ENCODE results near the gene CORIN. TPM values are rescaled to one million over a fixed set of nuclear protein-coding genes. Genes with fewer than 3 reads are reported as not detected.

Gene CORIN
- total and polyA plus RNA-seq, 2 of the 13 experiments (the other 11 are each of a cell fraction or from before 2014, with no cell fraction given): 0.84 to 1.2 TPM

GRCh38 chr4:47704693-47705325 is 133.1 kb downstream of the CORIN start (continued):
- no peak for TF ChIP-seq ZNF609 (CRISPR knock-in tag; IDR thresholded peaks at IDR 0.05; ENCODE audit: borderline replicate concordance)
- no peak for TF ChIP-seq ZNF678 (CRISPR knock-in tag; IDR thresholded peaks at IDR 0.05)
- no peak for TF ChIP-seq SNAPC2 (CRISPR knock-in tag; IDR thresholded peaks at IDR 0.05)
- TF ChIP-seq YEATS4 (CRISPR knock-in tag; IDR thresholded peaks at IDR 0.05; ENCODE audit: borderline replicate concordance): no peak
- no peak for TF ChIP-seq ZNF296 (CRISPR knock-in tag; conservative IDR thresholded peaks at IDR 0.05)
- TF ChIP-seq KMT2A (CRISPR knock-in tag; IDR thresholded peaks at IDR 0.05): no peak
- no peak for TF ChIP-seq HINFP (CRISPR knock-in tag; IDR thresholded peaks at IDR 0.05; ENCODE audit: low read depth)
- TF ChIP-seq ZNF331 (CRISPR knock-in tag; IDR thresholded peaks at IDR 0.05): 0 out of 2 replicates have a peak, but pooled peaks have one; percentile 39
- TF ChIP-seq AGO1 (IDR thresholded peaks at IDR 0.05; ENCODE audit: low read depth, low read length, poor library complexity, severe bottlenecking): no peak
- no peak for TF ChIP-seq PRMT3 (CRISPR knock-in tag; IDR thresholded peaks at IDR 0.05; ENCODE audit: borderline replicate concordance, low read depth)
- TF ChIP-seq GFI1 (CRISPR knock-in tag; IDR thresholded peaks at IDR 0.05; ENCODE audit: borderline replicate concordance): no peak
- no peak for TF ChIP-seq ZNF264 (CRISPR knock-in tag; IDR thresholded peaks at IDR 0.05)
- TF ChIP-seq POGK (CRISPR knock-in tag; conservative IDR thresholded peaks at IDR 0.05): no peak
- no peak for TF ChIP-seq ELF4 (CRISPR knock-in tag; IDR thresholded peaks at IDR 0.05; ENCODE audit: borderline replicate concordance)
- no peak for TF ChIP-seq TBX2 (CRISPR knock-in tag; IDR thresholded peaks at IDR 0.05; ENCODE audit: borderline replicate concordance)
- 0 out of 2 replicates have a peak, but pooled peaks have one; percentile 32 for TF ChIP-seq ARID5B (CRISPR knock-in tag; IDR thresholded peaks at IDR 0.05)
- 0 out of 2 replicates have a peak, but pooled peaks have one; percentile 31 for TF ChIP-seq FOXA3 (CRISPR knock-in tag; IDR thresholded peaks at IDR 0.05)

All from HepG2 (cell line).